EH (cell line): ENCODE measurements around the gene KRTAP15-1.

Source experiments
- DNase-seq: peaks from one replicate; pipeline ENCODE4 v3.0.0-alpha.2; 2015; ENCODE audit warnings: low read depth

KRTAP15-1 gene, protein sequence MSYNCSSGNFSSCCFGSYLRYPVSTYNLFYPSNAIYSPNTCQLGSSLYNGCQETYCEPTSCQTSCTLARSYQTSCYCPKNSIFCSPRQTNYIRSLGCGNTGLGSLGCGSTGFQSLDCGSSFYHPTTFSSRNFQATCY

DNA sequence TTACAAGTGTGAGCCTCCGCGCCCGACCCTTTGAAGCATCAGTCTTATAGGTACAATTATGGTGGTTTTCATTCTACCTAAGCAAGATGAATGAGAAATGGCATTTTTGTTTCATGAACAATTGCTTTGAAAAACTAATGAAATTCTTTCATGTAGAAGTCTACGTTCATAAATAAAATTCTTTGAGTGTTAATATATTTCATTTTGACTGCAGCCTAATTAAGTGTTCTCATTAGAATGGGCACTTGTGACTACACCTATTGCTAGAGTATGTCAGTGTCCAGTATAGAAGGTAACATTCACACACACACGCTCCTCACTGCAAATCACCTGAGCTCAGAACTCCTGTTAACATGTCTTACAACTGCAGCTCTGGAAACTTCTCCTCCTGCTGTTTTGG is at the start of gene KRTAP15-1:
TSS of gene KRTAP15-1 (plus strand) at position 301 of the 400 bp plus-strand sequence. CDS start at position 354, 53 bp downstream.
- DNase-seq: no peak

DNA sequence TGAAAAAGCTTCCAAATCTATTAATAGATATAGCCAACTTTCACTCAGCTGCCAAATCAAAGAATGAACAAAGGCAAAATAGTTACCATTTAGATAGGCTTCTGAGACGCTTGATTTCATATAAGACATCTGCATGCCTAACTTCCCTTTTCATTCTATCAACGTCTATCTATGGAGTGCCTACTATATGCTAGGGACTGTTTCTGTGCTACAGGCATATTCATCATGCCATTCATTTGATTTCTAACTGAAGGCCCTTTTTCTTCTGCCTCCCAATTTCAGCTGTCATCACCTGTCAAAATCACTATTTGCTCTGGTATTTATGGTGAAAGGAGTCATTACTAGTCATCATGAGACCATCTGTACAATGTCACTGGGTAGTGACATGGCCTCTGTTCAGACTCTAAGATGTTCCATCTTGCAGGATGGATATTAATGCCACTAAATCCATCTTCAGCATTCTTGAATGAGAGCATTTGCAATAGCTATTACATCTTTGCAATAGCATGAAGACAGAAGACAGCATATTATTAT is 48.5 kb upstream of the KRTAP15-1 start:
- DNase-seq: no peak

DNA sequence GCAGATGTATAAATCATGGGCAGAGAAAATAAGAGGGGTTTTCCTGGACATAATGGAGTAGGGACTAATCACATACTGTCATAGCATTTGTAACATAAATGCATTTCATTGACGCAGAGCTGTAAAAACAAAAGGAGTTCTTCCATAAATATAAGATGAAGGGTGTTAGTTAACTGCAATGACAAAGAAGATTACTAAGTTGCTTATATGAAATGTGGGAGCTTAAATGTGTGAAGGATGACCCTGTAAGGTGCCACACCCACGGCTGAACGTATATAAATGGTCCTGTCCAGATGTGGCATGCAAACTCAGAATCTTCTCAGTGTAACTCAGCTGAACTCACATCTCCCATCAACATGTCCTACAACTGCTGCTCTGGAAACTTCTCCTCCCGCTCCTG is 44.3 kb upstream of the KRTAP15-1 start, which contains the start of gene KRTAP13-1:
TSS of gene KRTAP13-1 (plus strand) at position 301 of the 400 bp plus-strand sequence. CDS start at position 357, 56 bp downstream.
- DNase-seq: no peak

DNA sequence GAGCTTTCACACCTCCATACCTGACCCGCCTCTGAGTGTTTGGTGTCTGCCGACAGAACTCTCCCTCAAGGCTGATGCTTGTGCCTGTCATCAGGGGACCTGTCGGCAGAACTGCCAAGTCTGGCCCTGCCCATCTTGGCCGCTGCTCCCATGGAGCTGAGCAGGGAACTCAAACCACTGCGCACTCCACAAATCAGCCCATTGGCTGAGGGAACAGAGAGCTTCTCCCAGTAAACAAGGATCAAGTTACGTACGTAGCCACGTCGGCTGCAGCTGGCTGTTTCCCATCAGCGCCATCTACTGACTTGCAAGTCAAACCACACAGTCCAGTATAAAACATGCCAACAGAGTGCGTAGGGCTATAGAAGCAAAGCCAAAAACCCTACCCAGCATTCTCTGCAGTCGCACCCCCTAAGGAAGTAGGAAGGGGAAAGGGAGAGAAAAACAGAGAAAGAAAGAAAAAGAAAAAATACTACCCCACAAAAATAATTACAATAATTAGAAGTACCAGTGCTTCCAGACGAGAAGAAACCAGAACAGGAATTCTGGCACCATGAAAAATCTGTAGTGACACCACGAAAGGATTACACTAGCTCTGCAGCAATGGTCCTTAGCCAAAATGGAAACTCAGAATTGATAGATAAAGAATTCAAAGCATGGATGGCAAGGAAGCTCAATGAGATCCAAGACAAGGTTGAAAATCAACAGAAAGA is 31.1 kb upstream of the KRTAP15-1 start:
- DNase-seq: no peak

DNA sequence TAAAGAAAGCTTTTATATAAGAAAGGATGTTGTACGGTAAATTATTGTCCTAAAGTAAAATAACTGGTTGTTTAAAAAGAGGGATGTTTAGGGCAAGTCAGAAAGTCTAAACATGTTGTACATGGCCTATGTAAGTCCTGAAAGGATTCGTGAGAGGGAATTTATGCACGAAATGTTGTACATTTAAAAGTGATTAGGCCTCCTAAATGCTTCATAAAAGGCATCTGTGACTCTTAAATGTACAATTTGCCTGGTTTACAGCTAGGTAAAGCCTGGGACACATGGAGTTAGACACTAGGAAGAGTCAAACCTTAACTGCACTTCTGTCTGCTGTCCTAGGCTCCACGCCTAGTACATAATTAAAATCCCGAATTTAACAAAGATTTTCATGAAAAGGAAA is 24.1 kb upstream of the KRTAP15-1 start:
- no peak for DNase-seq

DNA sequence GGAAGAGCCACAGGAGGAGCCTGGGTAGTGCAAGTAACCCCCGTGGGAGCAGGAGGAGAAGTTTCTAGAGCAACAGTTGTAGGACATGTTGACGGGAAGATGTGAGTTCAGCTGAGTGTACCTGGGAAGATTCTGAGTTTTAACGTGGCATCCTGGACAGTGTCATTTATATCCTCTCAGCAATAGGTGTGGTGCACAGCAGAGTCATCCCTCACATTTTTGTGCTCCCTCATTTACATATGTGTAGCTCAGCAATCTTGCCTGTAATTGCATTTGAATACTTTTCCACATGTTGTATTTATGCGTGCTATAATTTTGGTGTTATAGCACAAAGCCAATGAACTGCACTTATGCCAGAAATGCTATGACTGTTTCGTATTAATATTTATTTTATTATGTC is 14.2 kb upstream of the KRTAP15-1 start, which contains the start of gene KRTAP13-3:
TSS of gene KRTAP13-3 (minus strand) at position 101 of the 400 bp plus-strand sequence. CDS start at position 87, 14 bp downstream.
- no peak for DNase-seq

DNA sequence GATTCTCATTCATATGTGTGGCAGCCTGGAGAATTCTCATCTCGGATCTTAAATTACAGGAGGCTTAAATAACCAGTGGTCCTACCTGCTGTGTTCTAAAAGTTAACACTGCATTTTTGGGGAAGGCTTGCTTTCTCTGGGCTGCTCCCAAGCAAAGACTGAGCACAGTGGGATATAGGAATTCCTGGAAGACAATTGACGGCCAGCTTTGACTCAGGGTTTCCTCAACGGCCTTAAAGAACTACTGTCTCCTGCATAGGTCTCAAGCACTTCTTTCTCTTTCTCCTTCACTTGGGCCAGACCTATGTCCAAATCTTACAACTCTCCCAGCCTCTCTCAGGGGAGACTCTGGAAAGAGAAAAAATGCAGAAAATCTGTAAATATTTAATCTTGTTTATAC is 13.3 kb upstream of the KRTAP15-1 start:
- DNase-seq: no peak

DNA sequence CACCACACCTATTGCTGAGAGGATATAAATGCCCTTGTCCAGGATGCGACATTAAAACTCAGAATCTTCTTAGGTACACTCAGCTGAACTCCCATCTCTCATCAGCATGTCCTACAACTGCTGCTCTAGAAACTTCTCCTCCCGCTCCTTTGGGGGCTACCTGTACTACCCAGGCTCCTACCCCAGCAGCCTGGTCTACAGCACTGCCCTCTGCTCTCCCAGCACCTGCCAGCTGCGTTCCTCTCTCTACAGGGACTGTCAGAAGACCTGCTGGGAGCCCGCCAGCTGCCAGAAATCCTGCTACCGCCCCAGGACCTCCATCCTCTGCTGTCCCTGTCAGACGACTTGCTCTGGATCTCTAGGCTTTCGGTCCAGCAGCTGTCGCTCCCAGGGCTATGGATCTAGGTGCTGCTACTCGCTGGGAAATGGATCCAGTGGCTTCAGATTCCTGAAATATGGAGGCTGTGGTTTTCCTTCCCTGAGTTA is 9.9 kb upstream of the KRTAP15-1 start, which contains the start of gene KRTAP13-4:
TSS of gene KRTAP13-4 (plus strand) at position 51 of the 486 bp plus-strand sequence. CDS start at position 107, 56 bp downstream.
- no peak for DNase-seq

DNA sequence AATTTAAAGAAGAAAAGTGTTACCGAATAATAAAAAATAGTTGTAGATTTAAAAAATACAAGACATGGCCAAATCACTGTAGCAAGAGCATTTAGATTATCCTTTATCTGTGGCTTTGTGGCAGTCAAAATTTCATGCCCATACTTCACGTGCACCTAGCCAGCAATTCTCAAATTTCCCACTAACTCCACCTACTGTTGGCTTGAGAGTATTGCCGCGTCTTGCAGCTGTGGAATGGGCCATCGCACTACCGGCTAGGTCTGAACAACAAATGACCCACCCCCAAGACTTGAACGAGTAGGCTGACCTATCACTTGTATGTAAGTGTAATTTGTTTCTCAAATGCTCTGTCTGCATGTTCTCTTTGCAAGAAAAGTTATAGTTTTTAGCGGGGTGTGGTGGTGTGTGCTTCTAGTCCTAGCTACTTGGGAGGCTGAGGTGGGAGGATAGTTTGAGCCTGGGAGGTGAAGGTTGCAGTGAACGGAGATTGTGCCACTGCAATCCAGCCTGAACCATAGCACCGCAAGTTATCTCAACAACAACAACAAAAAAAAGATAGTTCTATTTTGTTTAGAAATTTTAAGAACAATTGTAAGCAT is 5.9 kb upstream of the KRTAP15-1 start:
- DNase-seq: no peak

DNA sequence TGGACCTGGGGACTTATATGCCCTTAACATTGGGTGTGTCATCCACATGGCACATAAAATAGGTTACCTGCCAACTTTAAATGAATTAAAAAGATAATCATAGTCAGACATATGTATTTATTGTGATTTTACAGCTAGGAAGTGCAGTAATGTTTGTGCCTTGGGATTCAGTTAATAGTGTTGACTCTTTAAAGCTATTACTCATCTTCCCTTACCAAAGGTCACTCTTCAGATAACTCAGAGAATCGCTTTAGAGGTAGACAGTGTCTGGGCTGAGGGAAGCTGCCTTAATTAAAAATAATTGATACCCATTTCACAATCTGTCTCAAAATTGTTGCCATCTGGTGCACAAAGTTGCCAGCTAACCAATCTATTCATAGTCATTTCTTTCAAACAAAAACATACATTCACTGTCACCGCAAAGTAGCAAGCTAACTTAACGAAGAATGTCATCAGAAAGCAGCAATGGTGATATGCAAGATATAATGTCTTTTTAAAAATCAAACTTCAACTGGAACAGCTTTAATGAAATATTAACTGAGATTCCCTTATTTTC is 3.0 kb upstream of the KRTAP15-1 start:
- DNase-seq: no peak

DNA sequence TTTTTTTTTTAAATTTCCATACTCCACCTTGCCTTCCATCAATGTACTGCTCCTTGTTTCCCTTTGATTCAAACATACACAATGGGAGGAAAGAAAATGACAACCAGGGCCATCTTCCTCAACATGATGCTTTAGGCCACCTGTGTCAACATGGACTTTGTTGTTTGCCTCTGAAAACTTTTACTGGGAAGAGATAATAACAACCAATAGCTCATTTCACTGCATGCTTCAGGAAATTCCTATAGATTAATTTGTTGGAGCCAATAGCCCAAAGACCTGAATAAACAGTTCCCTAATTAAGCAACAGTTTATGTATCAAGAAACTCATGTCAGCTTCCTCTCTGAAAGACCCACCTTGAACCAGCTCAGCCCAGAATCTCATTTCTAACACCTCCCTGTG is 3.2 kb downstream of the KRTAP15-1 start:
- no peak for DNase-seq

DNA sequence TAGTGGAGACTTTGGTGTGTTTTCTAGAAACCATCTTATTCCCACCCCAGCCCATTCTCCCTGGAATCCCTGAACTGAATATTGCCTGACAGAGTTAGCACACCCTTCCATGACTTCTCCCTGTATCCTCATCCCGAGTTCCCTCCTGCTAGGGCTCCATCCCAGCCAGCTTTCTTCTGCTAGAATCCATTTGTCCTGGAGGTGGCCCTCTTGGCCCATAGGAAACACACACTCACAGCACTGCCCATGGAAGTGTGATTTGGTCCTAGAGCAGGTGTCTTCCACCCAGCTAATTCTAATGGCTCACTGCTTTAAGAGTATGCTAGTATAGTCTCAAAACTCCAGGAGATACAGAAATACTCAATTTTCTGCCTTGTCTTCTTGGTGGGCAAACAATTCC is 4.1 kb downstream of the KRTAP15-1 start:
- no peak for DNase-seq

DNA sequence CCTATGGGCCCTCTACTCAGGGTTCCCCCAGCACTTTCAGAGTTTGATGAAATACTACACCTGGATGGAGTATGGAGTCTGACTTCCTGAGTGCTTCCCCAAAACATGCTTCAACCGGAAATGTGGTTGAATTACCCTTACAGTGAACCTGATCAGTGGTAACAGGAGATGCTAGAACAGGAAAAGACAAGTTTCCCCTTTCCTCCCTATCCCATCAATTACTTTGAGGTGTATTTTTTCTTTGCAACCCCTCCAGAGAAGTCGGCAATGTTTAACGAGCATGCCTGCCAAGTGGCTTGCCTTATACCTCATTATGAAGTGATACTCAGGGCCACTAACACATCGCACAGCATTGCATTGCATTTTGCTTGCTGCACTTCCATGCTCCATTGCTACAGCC is 7.0 kb downstream of the KRTAP15-1 start:
- DNase-seq: no peak

DNA sequence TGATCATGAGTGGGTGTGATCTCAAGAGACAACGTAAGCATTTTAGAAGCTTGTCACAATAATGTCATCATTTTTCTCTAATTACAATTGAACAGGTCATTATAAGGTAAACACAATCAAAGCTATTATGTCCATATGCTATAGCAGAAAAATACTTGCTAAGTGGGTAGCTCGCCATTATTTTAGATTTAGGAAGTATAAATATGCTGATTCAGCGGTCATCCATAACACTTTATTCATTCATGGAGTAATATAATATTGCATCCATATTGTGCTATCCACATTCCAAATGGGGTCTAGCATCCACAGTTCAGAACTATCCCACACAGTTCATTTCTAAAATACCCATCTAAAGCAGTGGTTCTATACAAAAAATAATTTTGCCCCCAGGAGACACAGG is 8.4 kb downstream of the KRTAP15-1 start:
- DNase-seq: no peak

DNA sequence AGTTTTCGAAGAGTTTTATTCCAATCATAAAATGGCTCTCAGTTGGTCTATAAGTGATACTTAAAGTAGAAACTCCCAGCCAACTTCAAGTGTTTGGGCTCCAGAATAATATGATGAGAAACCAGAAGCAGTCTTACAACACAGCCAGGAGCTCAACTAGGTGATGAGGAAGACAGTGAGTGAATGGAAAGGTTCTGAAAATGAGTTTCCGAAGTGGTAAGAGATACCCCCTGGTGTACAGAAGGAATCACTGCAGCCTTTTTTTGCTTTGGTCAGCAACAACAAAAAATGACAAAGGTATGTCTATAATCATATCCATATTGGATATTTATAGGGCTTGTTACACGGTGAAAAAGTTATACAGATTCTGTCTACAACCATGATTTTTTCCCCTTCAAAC is 23.6 kb downstream of the KRTAP15-1 start:
- DNase-seq: no peak

DNA sequence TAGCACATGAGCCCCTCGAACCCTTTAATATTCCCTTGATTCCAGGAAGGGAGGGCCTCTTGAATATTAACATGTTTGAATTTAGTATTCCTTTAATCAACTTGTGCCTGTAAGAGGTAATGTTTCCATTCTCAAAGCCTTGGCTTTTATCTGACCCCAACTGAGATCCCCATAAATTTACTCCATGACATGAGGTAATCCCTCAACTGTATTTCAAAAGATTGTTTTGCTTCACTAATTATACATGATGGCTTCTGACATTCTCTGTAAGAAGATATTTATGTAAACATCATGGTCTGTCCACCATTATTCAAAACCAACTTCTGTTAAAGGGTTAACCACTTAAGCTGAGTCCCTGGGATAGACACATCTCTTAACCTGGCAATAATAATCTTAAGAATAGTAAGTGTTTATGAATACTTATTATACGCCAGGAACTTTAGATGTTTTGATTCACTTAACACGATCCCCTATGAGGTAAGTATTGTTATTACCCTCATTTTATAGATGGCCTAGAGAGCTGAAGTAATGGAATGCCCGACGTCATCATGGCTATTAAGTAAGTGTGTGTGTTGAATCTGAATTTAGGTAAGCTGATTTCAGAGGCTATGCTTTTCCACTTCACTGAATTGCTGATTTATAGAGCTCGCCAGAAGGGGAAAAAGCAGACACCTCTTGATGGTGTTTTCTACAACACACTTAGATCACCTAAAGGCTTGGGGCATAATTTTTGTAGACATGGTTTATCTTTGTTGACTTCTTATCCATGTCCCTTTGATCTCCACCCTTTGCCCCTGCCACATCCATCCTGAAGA is 29.0 kb downstream of the KRTAP15-1 start:
- DNase-seq: no peak

DNA sequence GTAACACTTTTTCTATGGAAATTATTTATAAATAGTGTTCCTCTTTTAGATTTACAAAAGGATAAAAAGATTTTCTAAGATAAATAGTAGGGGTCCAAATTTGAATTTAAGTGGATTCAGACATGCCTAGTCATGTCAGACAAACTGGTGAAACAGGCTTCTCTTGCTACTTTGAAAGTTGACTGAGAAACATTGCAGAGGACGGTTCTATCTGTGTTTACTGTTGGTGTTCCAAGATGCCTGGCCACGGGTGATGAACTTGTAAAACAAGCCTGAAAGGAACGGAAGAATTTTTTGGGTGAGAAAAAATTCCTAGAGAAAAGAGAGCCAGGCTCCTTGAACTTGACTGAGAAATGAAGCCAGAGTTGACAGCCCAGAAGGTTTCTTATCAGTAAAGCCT is 37.9 kb downstream of the KRTAP15-1 start:
- no peak for DNase-seq

DNA sequence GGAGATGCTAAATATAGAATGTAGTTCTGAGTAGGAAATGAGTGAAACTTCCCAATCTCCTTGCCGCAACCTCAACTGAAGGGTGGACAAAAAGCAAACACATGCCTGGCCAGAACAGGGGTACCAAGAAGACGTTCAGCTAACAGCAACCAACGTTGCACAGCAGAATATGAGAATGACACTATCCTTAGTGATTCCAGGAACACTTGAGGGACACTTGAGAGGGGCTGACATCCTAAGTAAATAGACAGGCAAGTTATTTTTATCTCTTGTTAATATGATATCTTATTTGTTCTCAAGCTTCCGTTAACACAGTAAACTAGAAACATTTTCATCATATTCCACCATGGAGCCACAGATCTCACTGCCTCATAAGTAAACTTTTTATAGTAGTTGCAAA is 39.2 kb downstream of the KRTAP15-1 start:
- DNase-seq: no peak

DNA sequence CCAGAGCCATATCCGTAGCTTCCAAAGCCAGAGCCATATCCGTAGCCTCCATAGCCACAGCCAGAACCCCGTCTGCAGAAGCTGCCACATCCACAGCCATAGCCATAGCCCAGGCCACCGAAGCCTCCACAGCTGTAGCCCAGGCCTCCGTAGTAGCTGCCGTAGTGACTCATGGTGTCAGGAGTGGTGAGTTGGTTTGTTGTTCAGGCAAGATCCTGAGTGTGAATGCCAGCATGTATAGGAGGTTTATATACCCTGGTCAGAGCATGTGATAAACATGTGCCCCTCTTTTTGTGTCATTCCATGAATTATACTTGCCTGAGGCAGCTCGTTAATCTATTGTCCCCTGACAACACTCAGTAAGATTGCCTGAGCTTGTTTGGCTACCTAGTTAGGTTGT is 40.1 kb downstream of the KRTAP15-1 start, which contains the start of gene KRTAP19-1:
TSS of gene KRTAP19-1 (minus strand) at position 223 of the 400 bp plus-strand sequence. CDS start at position 173, 50 bp downstream.
- no peak for DNase-seq

DNA sequence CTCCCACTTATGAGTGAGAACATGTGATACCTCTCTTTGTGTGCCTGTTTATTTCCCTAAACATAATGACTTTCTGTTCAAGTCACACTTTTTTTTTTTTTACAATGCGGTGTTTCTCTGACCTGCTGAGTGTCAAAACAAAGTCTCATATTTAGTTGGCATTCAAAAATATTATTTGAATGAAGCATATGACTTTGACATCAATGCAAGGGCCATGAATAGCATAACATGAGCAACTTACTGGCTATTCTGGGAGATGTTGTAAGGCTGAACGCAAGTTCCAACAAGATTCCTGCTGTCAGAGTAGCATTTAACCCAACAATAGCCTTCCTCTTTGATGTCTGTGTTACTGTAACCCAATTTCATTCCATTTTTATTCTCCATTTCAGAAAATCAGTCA is 42.1 kb downstream of the KRTAP15-1 start:
- no peak for DNase-seq

DNA sequence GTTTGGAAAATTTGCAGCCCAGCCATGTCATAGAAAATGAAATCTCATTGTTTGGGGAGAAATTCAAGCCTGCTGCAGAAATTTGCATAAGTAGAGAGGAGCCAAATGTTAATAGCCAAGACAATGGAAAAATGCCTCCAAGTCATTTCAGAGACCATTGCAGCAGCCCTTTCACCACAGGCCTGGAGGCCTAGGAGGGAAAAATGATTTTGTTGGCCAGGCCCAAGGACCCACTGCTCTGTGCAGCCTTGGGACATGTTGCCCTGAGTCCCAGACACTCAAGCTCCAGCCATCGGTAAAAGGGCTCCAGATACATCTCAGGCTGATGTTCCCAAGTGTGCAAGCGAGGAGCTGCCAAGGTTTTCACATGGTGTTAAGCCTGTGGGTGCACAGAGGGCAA is 46.1 kb downstream of the KRTAP15-1 start:
- no peak for DNase-seq
